Neural cell (in vitro differentiated cells): ENCODE results near the gene LMOD1. TPM values are rescaled to one million over a fixed set of nuclear protein-coding genes. Genes with fewer than 3 reads are reported as not detected.

Experiments
- H2AFZ ChIP-seq: fragments of 200-600, 300-800 bp; sonication (generic), shearing (Covaris generic); 2 replicates; pipeline ENCODE4 v1.6.0; 2014; ENCODE audit warnings: low read depth, mild to moderate bottlenecking, antibody characterized with exemption, low read length, moderate library complexity
- H3F3A ChIP-seq: fragments of 200-600 bp; shearing (Covaris generic); 2 replicates; pipeline ENCODE4 v1.6.1; 2016; ENCODE audit warnings: mild to moderate bottlenecking, moderate library complexity, mixed read lengths, antibody characterized with exemption, low read length; ENCODE audit not compliant: insufficient read depth, poor library complexity, severe bottlenecking
- H3K27ac ChIP-seq: fragments of 200-600, 300-800 bp; sonication (generic), shearing (Covaris generic); 2 replicates; pipeline ENCODE4 v1.5.1; 2014; ENCODE audit warnings: mild to moderate bottlenecking, low read length, moderate library complexity
- H3K27me3 ChIP-seq: fragments of 300-800, 200-600 bp; sonication (generic), shearing (Covaris generic); 2 replicates; pipeline ENCODE4 v1.6.0; 2014; ENCODE audit warnings: mild to moderate bottlenecking, low read depth, low read length, moderate library complexity; ENCODE audit not compliant: insufficient read depth
- H3K36me3 ChIP-seq: fragments of 300-800, 200-600 bp; sonication (generic), shearing (Covaris generic); 2 replicates; pipeline ENCODE4 v1.5.1; 2014; ENCODE audit warnings: mild to moderate bottlenecking, antibody characterized with exemption, low read length, moderate library complexity; ENCODE audit not compliant: insufficient read depth
- H3K4me2 ChIP-seq: fragments of 300-800, 200-600 bp; sonication (generic), shearing (Covaris generic); 2 replicates; pipeline ENCODE4 v1.6.0; 2014; ENCODE audit warnings: mild to moderate bottlenecking, low read length
- H3K4me3 ChIP-seq: fragments of 300-800, 200-600 bp; sonication (generic), shearing (Covaris generic); 2 replicates; pipeline ENCODE4 v1.5.1; 2014; ENCODE audit warnings: mild to moderate bottlenecking, low read length, moderate library complexity
- H3K79me2 ChIP-seq: fragments of 200-600 bp; shearing (Covaris generic); replicated peaks from 2 replicates; pipeline ENCODE4 v1.6.0; 2014; ENCODE audit warnings: mild to moderate bottlenecking, low read length, moderate library complexity; ENCODE audit not compliant: insufficient read depth
- H3K9ac ChIP-seq: fragments of 300-800, 200-600 bp; sonication (generic), shearing (Covaris generic); 2 replicates; pipeline ENCODE4 v1.6.1; 2016; ENCODE audit warnings: mild to moderate bottlenecking, low read length, mixed read lengths
- H3K9me2 ChIP-seq: fragments of 200-600 bp; shearing (Covaris generic); 2 replicates; pipeline ENCODE4 v1.6.1; 2016; ENCODE audit warnings: mild to moderate bottlenecking, low read length, mixed read lengths; ENCODE audit not compliant: insufficient read depth
- H3K9me3 ChIP-seq: fragments of 200-600, 300-800 bp; sonication (generic), shearing (Covaris generic); 2 replicates; pipeline ENCODE4 v1.6.1; 2016; ENCODE audit warnings: mild to moderate bottlenecking, mixed run types, low read length, moderate library complexity, mixed read lengths
- H4K20me1 ChIP-seq: fragments of 200-600 bp; shearing (Covaris generic); 2 replicates; pipeline ENCODE4 v1.6.1; 2016; ENCODE audit warnings: mild to moderate bottlenecking, mixed run types; ENCODE audit not compliant: insufficient read depth
- EP300 ChIP-seq: fragments of 450-650 bp; conservative IDR thresholded peaks from 2 replicates; pipeline ENCODE4 v1.6.1; 2014; ENCODE audit warnings: antibody characterized with exemption, mild to moderate bottlenecking, moderate library complexity; ENCODE audit not compliant: poor library complexity, severe bottlenecking
- EZH2 ChIP-seq: fragments of 200-600, 300-800 bp; shearing (Covaris generic), sonication (generic); IDR thresholded peaks from 2 replicates; pipeline ENCODE4 v1.6.1; 2014; ENCODE audit warnings: antibody characterized with exemption, low read length, borderline replicate concordance, mild to moderate bottlenecking; ENCODE audit not compliant: insufficient read depth, poor library complexity, severe bottlenecking
- MXI1 ChIP-seq: fragments of 450-650 bp; conservative IDR thresholded peaks from 2 replicates; pipeline ENCODE4 v1.6.1; 2014; ENCODE audit warnings: antibody characterized with exemption, mild to moderate bottlenecking; ENCODE audit not compliant: poor library complexity, severe bottlenecking
- POLR2AphosphoS5 ChIP-seq: IDR thresholded peaks from 2 replicates; pipeline ENCODE4 v1.6.1; 2012
- RAD21 ChIP-seq: fragments of 450-650 bp; conservative IDR thresholded peaks from 2 replicates; pipeline ENCODE4 v1.6.1; 2014; ENCODE audit warnings: antibody characterized with exemption, mild to moderate bottlenecking, moderate library complexity
- REST ChIP-seq: IDR thresholded peaks from 2 replicates; pipeline ENCODE4 v1.6.1; 2012; ENCODE audit warnings: borderline replicate concordance
- SMC3 ChIP-seq: fragments of 450-650 bp; conservative IDR thresholded peaks from 2 replicates; pipeline ENCODE4 v1.6.1; 2014; ENCODE audit warnings: antibody characterized with exemption, mild to moderate bottlenecking, moderate library complexity; ENCODE audit not compliant: poor library complexity
- TAF1 ChIP-seq: IDR thresholded peaks from 2 replicates; pipeline ENCODE4 v1.6.1; 2012; ENCODE audit warnings: low read depth
- polyA plus RNA-seq: library from polyadenylated mRNA; depleted of rRNA; stranded (reverse); fragments of >200 nt; gene quantifications from 2 replicates; pipeline ENCODE4 v1.2.3, GENCODE V29; 2014
- TF ChIP-seq, protein P1 (sequence below): fragments of 450-650 bp; IDR thresholded peaks from 2 replicates; pipeline ENCODE4 v1.5.1; 2014; ENCODE audit warnings: antibody characterized with exemption, mild to moderate bottlenecking, moderate library complexity; ENCODE audit not compliant: poor library complexity, severe bottlenecking

LMOD1 gene
- polyA plus RNA-seq, 1 donor from 2014 or later, result not detected

GRCh38 chr1:201916649-201917249, 29.6 kb downstream of the LMOD1 start:
- Histone ChIP-seq H3K4me3 (no peak overlapping the region), H3K27me3 (no peaks in the 10 kb centered on the region), H3K9me3 (no peaks in the 10 kb centered on the region), H3K4me2 (no peak overlapping the region), H2AFZ (no peak overlapping the region), H3K79me2 (no peaks in the 10 kb centered on the region), H3K36me3 (no peaks in the 10 kb centered on the region), H3K9ac (no peak overlapping the region), H3F3A (no peaks in the 10 kb centered on the region), H3K9me2 (no peaks in the 10 kb centered on the region), H4K20me1 (no peaks in the 10 kb centered on the region), H3K27ac (no peak overlapping the region)
- TF ChIP-seq EP300 (no peak), POLR2AphosphoS5 (no peak), RAD21 (no peak), EZH2 (no peak), REST (no peak), MXI1 (no peak), SMC3 (no peak), TAF1 (no peak)
- TF ChIP-seq, protein P1, sequence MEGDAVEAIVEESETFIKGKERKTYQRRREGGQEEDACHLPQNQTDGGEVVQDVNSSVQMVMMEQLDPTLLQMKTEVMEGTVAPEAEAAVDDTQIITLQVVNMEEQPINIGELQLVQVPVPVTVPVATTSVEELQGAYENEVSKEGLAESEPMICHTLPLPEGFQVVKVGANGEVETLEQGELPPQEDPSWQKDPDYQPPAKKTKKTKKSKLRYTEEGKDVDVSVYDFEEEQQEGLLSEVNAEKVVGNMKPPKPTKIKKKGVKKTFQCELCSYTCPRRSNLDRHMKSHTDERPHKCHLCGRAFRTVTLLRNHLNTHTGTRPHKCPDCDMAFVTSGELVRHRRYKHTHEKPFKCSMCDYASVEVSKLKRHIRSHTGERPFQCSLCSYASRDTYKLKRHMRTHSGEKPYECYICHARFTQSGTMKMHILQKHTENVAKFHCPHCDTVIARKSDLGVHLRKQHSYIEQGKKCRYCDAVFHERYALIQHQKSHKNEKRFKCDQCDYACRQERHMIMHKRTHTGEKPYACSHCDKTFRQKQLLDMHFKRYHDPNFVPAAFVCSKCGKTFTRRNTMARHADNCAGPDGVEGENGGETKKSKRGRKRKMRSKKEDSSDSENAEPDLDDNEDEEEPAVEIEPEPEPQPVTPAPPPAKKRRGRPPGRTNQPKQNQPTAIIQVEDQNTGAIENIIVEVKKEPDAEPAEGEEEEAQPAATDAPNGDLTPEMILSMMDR, result no peak

DNA sequence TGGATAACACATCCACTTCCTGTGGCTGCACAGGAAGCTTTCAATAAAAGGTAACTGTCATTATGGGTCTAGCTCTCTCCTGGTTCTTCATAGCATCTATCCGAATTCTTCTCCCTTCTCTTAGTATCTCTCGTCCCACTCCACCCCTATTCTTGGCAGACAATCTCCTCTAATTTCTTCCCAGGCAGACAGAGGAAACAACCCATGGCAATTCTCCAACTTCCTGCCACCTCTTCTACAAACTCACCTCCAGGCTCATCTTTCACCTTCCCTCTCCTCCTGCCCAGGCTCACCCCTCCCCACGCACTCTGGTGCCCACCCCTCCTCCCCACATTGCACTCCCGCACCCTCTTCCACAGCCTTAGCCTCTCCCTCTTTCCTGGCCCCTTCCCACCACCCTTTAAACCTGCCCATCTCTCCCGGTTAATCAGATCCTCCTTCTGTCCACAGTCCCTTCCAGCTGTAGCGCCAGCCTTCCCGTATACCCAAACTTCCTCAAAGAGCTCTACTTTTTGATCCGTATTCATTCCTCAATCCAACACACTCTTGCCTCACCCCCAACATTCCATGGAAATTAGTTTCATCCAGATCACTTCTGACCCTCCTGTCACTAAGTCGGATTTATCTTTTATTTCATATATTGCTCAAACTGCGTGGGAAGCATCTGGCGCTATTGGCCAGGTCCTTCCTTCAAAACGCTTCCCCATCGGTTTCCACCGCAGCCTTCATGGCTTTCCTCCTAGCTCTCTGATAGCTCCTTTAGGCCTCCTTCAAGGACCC, 31.7 kb downstream of the LMOD1 start:
- no peaks in the 10 kb centered on the region for H3K36me3 ChIP-seq
- no peaks in the 10 kb centered on the region for H3K9me3 ChIP-seq
- no peak overlapping the region for H3K27ac ChIP-seq
- no peak overlapping the region for H3K9ac ChIP-seq
- no peaks in the 10 kb centered on the region for H3K27me3 ChIP-seq
- no peak overlapping the region for H3K4me2 ChIP-seq
- TF ChIP-seq REST (no peak), EZH2 (no peak), SMC3 (no peak), EP300 (no peak), MXI1 (no peak), POLR2AphosphoS5 (no peak), TAF1 (no peak), RAD21 (no peak)
- TF ChIP-seq, protein P1, result no peak
- H4K20me1 ChIP-seq, result no peaks in the 10 kb centered on the region
- H3K4me3 ChIP-seq, result no peak overlapping the region
- H3K9me2 ChIP-seq, result no peaks in the 10 kb centered on the region
- no peaks in the 10 kb centered on the region for H3K79me2 ChIP-seq
- no peak overlapping the region for H2AFZ ChIP-seq
- no peaks in the 10 kb centered on the region for H3F3A ChIP-seq
